ENCODE results near the gene MPZL1.
A peak's percentile ranks its signal among the peaks of the same experiment; 100 is the strongest.

MPZL1 gene

GRCh38 chr1:167705250-167705649 is 16.5 kb upstream of the MPZL1 start:
- Mint-ChIP-seq H3K27ac (peak overlapping the region; percentile 45), H3K27me3 (no peaks in the 10 kb centered on the region), H3K4me3 (no peak overlapping the region), H3K4me1 (ENCODE audit: low read depth) (peaks cover 26% of the 10 kb centered on the region), H3K36me3 (ENCODE audit: low read depth) (peaks cover 53% of the 10 kb centered on the region), H3K9me3 (no peaks in the 10 kb centered on the region)
- DNase-seq, result no peak

- peak overlapping the region; percentile 42 for H3K27ac Mint-ChIP-seq
- no peaks in the 10 kb centered on the region for H3K27me3 Mint-ChIP-seq
- H3K4me1 Mint-ChIP-seq (ENCODE audit: low read depth), result peaks cover 29% of the 10 kb centered on the region
- peaks cover 44% of the 10 kb centered on the region for H3K36me3 Mint-ChIP-seq (ENCODE audit: low read depth)
- H3K9me3 Mint-ChIP-seq, result no peaks in the 10 kb centered on the region
- no peak for DNase-seq
- H3K4me3 Mint-ChIP-seq, result no peak overlapping the region
Observed at GRCh38 chr1:167706363-167706762, 15.4 kb upstream of the MPZL1 start.

GRCh38 chr1:167706931-167707877 is 14.6 kb upstream of the MPZL1 start:
- H3K4me1 Mint-ChIP-seq (ENCODE audit: low read depth), result peaks cover 29% of the 10 kb centered on the region
- no peak for DNase-seq
- H3K27ac Mint-ChIP-seq, result peak overlapping the region; percentile 54
- no peak overlapping the region for H3K4me3 Mint-ChIP-seq
- H3K9me3 Mint-ChIP-seq, result no peaks in the 10 kb centered on the region
- H3K27me3 Mint-ChIP-seq, result no peaks in the 10 kb centered on the region
- peaks cover 39% of the 10 kb centered on the region for H3K36me3 Mint-ChIP-seq (ENCODE audit: low read depth)

- Mint-ChIP-seq H3K4me3 (no peak overlapping the region), H3K27me3 (no peaks in the 10 kb centered on the region)
Observed at GRCh38 chr1:167707942-167708341, 13.8 kb upstream of the MPZL1 start.

GRCh38 chr1:167708940-167709389 is 12.8 kb upstream of the MPZL1 start:
- Mint-ChIP-seq H3K27me3 (no peaks in the 10 kb centered on the region), H3K27ac (peak overlapping the region; percentile 73), H3K4me1 (ENCODE audit: low read depth) (peaks cover 44% of the 10 kb centered on the region), H3K36me3 (ENCODE audit: low read depth) (peaks cover 25% of the 10 kb centered on the region), H3K9me3 (no peaks in the 10 kb centered on the region), H3K4me3 (no peak overlapping the region)
- DNase-seq, result no peak

More at GRCh38 chr1:167707942-167708341, 13.8 kb upstream of the MPZL1 start:
- H3K27ac Mint-ChIP-seq, result peak overlapping the region; percentile 54
- no peaks in the 10 kb centered on the region for H3K9me3 Mint-ChIP-seq
- DNase-seq, result no peak
- H3K4me1 Mint-ChIP-seq (ENCODE audit: low read depth), result peaks cover 33% of the 10 kb centered on the region
- peaks cover 35% of the 10 kb centered on the region for H3K36me3 Mint-ChIP-seq (ENCODE audit: low read depth)

GRCh38 chr1:167710836-167711235 is 10.9 kb upstream of the MPZL1 start:
- DNase-seq, result no peak
- peaks cover 56% of the 10 kb centered on the region for H3K4me1 Mint-ChIP-seq (ENCODE audit: low read depth)
- no peak overlapping the region for H3K4me3 Mint-ChIP-seq

GRCh38 chr1:167711797-167712196 is 10.0 kb upstream of the MPZL1 start:
- H3K4me1 Mint-ChIP-seq (ENCODE audit: low read depth), result peaks cover 57% of the 10 kb centered on the region

More at GRCh38 chr1:167710836-167711235, 10.9 kb upstream of the MPZL1 start:
- H3K9me3 Mint-ChIP-seq, result no peaks in the 10 kb centered on the region
- peaks cover 3% of the 10 kb centered on the region for H3K27me3 Mint-ChIP-seq
- no peak overlapping the region for H3K27ac Mint-ChIP-seq
- H3K36me3 Mint-ChIP-seq (ENCODE audit: low read depth), result peaks cover 14% of the 10 kb centered on the region

GRCh38 chr1:167713330-167714081 is 8.3 kb upstream of the MPZL1 start:
- H3K27ac Mint-ChIP-seq, result peak overlapping the region; percentile 99
- peaks cover 3% of the 10 kb centered on the region for H3K27me3 Mint-ChIP-seq
- peaks cover 50% of the 10 kb centered on the region for H3K4me1 Mint-ChIP-seq (ENCODE audit: low read depth)
- H3K9me3 Mint-ChIP-seq, result no peaks in the 10 kb centered on the region
- H3K4me3 Mint-ChIP-seq, result peak overlapping the region; percentile 90
- H3K36me3 Mint-ChIP-seq (ENCODE audit: low read depth), result peaks cover 9% of the 10 kb centered on the region
- peak; percentile 69 for DNase-seq

More at GRCh38 chr1:167711797-167712196, 10.0 kb upstream of the MPZL1 start:
- Mint-ChIP-seq H3K4me3 (no peak overlapping the region), H3K27ac (no peak overlapping the region), H3K36me3 (ENCODE audit: low read depth) (peaks cover 11% of the 10 kb centered on the region), H3K9me3 (no peaks in the 10 kb centered on the region), H3K27me3 (peaks cover 3% of the 10 kb centered on the region)
- no peak for DNase-seq

GRCh38 chr1:167714098-167714438 is 7.7 kb upstream of the MPZL1 start:
- peak overlapping the region; percentile 99 for H3K27ac Mint-ChIP-seq
- H3K4me3 Mint-ChIP-seq, result peak overlapping the region; percentile 90
- peaks cover 46% of the 10 kb centered on the region for H3K4me1 Mint-ChIP-seq (ENCODE audit: low read depth)
- H3K36me3 Mint-ChIP-seq (ENCODE audit: low read depth), result peaks cover 9% of the 10 kb centered on the region
- peaks cover 3% of the 10 kb centered on the region for H3K27me3 Mint-ChIP-seq
- no peak for DNase-seq
- no peaks in the 10 kb centered on the region for H3K9me3 Mint-ChIP-seq

GRCh38 chr1:167714439-167715156 is 7.2 kb upstream of the MPZL1 start:
- peaks cover 48% of the 10 kb centered on the region for H3K4me1 Mint-ChIP-seq (ENCODE audit: low read depth)
- no peaks in the 10 kb centered on the region for H3K9me3 Mint-ChIP-seq
- H3K36me3 Mint-ChIP-seq (ENCODE audit: low read depth), result peaks cover 9% of the 10 kb centered on the region
- peaks cover 3% of the 10 kb centered on the region for H3K27me3 Mint-ChIP-seq
- H3K4me3 Mint-ChIP-seq, result peak overlapping the region; percentile 90
- peak; percentile 97 for DNase-seq
- peak overlapping the region; percentile 99 for H3K27ac Mint-ChIP-seq

- H3K4me3 Mint-ChIP-seq, result peak overlapping the region; percentile 90
- H3K27me3 Mint-ChIP-seq, result peaks cover 3% of the 10 kb centered on the region
- H3K9me3 Mint-ChIP-seq, result no peaks in the 10 kb centered on the region
- peaks cover 54% of the 10 kb centered on the region for H3K4me1 Mint-ChIP-seq (ENCODE audit: low read depth)
- peaks cover 9% of the 10 kb centered on the region for H3K36me3 Mint-ChIP-seq (ENCODE audit: low read depth)
- peak overlapping the region; percentile 99 for H3K27ac Mint-ChIP-seq
- peak; percentile 92 for DNase-seq
Observed at GRCh38 chr1:167715157-167715999, 6.4 kb upstream of the MPZL1 start.

- Mint-ChIP-seq H3K4me3 (peak overlapping the region; percentile 90), H3K36me3 (ENCODE audit: low read depth) (peaks cover 9% of the 10 kb centered on the region), H3K9me3 (no peaks in the 10 kb centered on the region), H3K27ac (peak overlapping the region; percentile 99), H3K27me3 (peaks cover 3% of the 10 kb centered on the region), H3K4me1 (ENCODE audit: low read depth) (peaks cover 56% of the 10 kb centered on the region)
- no peak for DNase-seq
Observed at GRCh38 chr1:167716000-167716271, 5.8 kb upstream of the MPZL1 start.

- Mint-ChIP-seq H3K9me3 (no peaks in the 10 kb centered on the region), H3K36me3 (ENCODE audit: low read depth) (peaks cover 11% of the 10 kb centered on the region), H3K4me1 (ENCODE audit: low read depth) (peaks cover 62% of the 10 kb centered on the region), H3K4me3 (peak overlapping the region; percentile 90), H3K27me3 (peaks cover 3% of the 10 kb centered on the region), H3K27ac (no peak overlapping the region)
- no peak for DNase-seq
Observed at GRCh38 chr1:167717351-167717750, 4.4 kb upstream of the MPZL1 start.

Data from activated T-cell treated with anti-CD3 and anti-CD28 coated beads, Interleukin-2, amount 50 U/mL, for 24 hours (primary cell).